NCI-H526 (cell line): ENCODE measurements around the gene NEURL3.
"Not testable (repeated sequence)": the region's sequence is repeated elsewhere in the genome, so short reads cannot be mapped to it uniquely, and the experiment has no call there.

Experiments
- DNase-seq, 2 experiments: peaks; one replicate each; lab custom pipeline; 2025; lab: John Stamatoyannopoulos, UW

The NEURL3 gene

GRCh38 chr2:96485751-96486651 is 19.2 kb downstream of the NEURL3 start:
- peak; percentile 11 to 54 for DNase-seq

GRCh38 chr2:96485350-96485749 is 19.8 kb downstream of the NEURL3 start:
- no peak for DNase-seq

GRCh38 chr2:96484091-96484490 is 21.1 kb downstream of the NEURL3 start:
- DNase-seq = no peak

- no peak for DNase-seq
Measured at GRCh38 chr2:96477458-96477857, 27.7 kb downstream of the NEURL3 start.

- DNase-seq = no peak
Measured at GRCh38 chr2:96471772-96472171, 33.4 kb downstream of the NEURL3 start.

- peak in 1 of 2 experiments; percentile 80 for DNase-seq
Measured at GRCh38 chr2:96470636-96471035, 34.5 kb downstream of the NEURL3 start.

- DNase-seq = peak; percentile 92
Measured at GRCh38 chr2:96470109-96470508, 35.0 kb downstream of the NEURL3 start.

GRCh38 chr2:96468904-96469303 is 36.3 kb downstream of the NEURL3 start:
- peak in 1 of 2 experiments; percentile 43 for DNase-seq

GRCh38 chr2:96464651-96465050 is 40.5 kb downstream of the NEURL3 start:
- DNase-seq = no peak

GRCh38 chr2:96464061-96464460 is 41.1 kb downstream of the NEURL3 start:
- DNase-seq = no peak

GRCh38 chr2:96463119-96463518 is 42.0 kb downstream of the NEURL3 start:
- no peak for DNase-seq

GRCh38 chr2:96461616-96462015 is 43.5 kb downstream of the NEURL3 start:
- not testable (repeated sequence) for DNase-seq

GRCh38 chr2:96452053-96452452 is 53.1 kb downstream of the NEURL3 start:
- no peak for DNase-seq

GRCh38 chr2:96449637-96450036 is 55.5 kb downstream of the NEURL3 start:
- DNase-seq = no peak

GRCh38 chr2:96449174-96449573 is 56.0 kb downstream of the NEURL3 start:
- DNase-seq = no peak

GRCh38 chr2:96447726-96448125 is 57.4 kb downstream of the NEURL3 start:
- no peak for DNase-seq
